Activated CD8-positive, alpha-beta T cell treated with anti-CD3 and anti-CD28 coated beads for 36 hours (primary cell): ENCODE measurements around the gene NLGN1. TPM values are rescaled to one million over a fixed set of nuclear protein-coding genes. Genes with fewer than 3 reads are reported as not detected.

Experiments
- ATAC-seq: fragments of 200-7000 bp; cut with Tn5 transposase; one replicate; pipeline ENCODE4 v1.10.0; 2021; ENCODE audit warnings: mild to moderate bottlenecking, moderate library complexity
- CTCF ChIA-PET: fragments of 350-600 bp; sonication (Branson Sonifier 250); formaldehyde crosslinking; loops from one replicate; lab custom pipeline; 2021; ENCODE audit warnings: antibody characterized with exemption; lab: Charles Lee
- POLR2A ChIA-PET: fragments of 350-600 bp; sonication (Branson Sonifier 250); formaldehyde crosslinking; loops from one replicate; lab custom pipeline; 2021; ENCODE audit warnings: antibody characterized with exemption; lab: Charles Lee
- DNase-seq: peaks from one replicate; pipeline ENCODE4 v3.0.0-alpha.2; 2020
- H3K27ac Mint-ChIP-seq: one replicate; pipeline ENCODE4 v1.8.0; 2021; ENCODE audit warnings: mild to moderate bottlenecking, mixed read lengths
- H3K27me3 Mint-ChIP-seq: one replicate; pipeline ENCODE4 v1.8.0; 2021; ENCODE audit warnings: mixed read lengths
- H3K36me3 Mint-ChIP-seq: one replicate; pipeline ENCODE4 v1.8.0; 2021; ENCODE audit warnings: low read depth, mixed read lengths
- H3K4me1 Mint-ChIP-seq: one replicate; pipeline ENCODE4 v1.8.0; 2021; ENCODE audit warnings: low read depth, mixed read lengths
- H3K4me3 Mint-ChIP-seq: one replicate; pipeline ENCODE4 v1.8.0; 2021; ENCODE audit warnings: mild to moderate bottlenecking, moderate library complexity, mixed read lengths
- H3K9me3 Mint-ChIP-seq: one replicate; pipeline ENCODE4 v1.8.0; 2021; ENCODE audit warnings: mixed read lengths
- intact Hi-C: fragments of 100-400 bp; cut with micrococcal nuclease; formaldehyde crosslinking; loops from one replicate; pipeline ENCODE4 v1.10.0; 2022
- total RNA-seq, 2 experiments: library from RNA; stranded (reverse); gene quantifications; one replicate each; pipeline ENCODE4 v1.2.3, GENCODE V29; 2021
- TF ChIP-seq, protein P1 (sequence below): fragments of 200-600 bp; IDR thresholded peaks from one replicate; pipeline ENCODE4 v1.8.0; 2022; ENCODE audit warnings: antibody characterized with exemption, mild to moderate bottlenecking

NLGN1 gene
- total RNA-seq, 2 experiments from 2014 or later, result not detected

DNA sequence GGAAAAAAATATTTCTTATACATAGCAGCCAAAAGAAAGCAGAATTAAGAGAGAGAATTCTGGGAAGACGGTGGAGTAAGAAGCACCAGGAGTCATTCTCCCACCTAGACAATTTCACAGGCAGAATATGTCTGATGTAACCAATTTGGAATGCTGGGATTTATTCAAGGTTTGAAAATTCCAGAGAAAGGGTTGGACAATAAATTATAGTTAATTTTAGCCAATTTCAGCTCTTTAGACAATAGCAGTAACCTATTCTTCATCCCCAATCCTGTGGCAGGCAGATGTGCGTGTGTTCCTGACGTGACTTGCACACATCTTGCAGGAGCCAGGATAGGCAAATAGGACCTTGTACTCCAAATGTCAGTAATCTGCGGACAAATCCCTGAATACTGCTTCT is 920.6 kb downstream of the NLGN1 start:
- TF ChIP-seq, protein P1, sequence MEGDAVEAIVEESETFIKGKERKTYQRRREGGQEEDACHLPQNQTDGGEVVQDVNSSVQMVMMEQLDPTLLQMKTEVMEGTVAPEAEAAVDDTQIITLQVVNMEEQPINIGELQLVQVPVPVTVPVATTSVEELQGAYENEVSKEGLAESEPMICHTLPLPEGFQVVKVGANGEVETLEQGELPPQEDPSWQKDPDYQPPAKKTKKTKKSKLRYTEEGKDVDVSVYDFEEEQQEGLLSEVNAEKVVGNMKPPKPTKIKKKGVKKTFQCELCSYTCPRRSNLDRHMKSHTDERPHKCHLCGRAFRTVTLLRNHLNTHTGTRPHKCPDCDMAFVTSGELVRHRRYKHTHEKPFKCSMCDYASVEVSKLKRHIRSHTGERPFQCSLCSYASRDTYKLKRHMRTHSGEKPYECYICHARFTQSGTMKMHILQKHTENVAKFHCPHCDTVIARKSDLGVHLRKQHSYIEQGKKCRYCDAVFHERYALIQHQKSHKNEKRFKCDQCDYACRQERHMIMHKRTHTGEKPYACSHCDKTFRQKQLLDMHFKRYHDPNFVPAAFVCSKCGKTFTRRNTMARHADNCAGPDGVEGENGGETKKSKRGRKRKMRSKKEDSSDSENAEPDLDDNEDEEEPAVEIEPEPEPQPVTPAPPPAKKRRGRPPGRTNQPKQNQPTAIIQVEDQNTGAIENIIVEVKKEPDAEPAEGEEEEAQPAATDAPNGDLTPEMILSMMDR, result no peak
- ATAC-seq (no peak), DNase-seq (no peak)
- Mint-ChIP-seq H3K4me1 (no peaks in the 10 kb centered on the region), H3K9me3 (peaks cover 2% of the 10 kb centered on the region), H3K36me3 (no peaks in the 10 kb centered on the region), H3K27me3 (no peaks in the 10 kb centered on the region), H3K27ac (no peak overlapping the region), H3K4me3 (no peak overlapping the region)
- CTCF ChIA-PET, result no interaction called here
- POLR2A ChIA-PET, result no interaction called here
- intact Hi-C loops, result no loop called here

DNA sequence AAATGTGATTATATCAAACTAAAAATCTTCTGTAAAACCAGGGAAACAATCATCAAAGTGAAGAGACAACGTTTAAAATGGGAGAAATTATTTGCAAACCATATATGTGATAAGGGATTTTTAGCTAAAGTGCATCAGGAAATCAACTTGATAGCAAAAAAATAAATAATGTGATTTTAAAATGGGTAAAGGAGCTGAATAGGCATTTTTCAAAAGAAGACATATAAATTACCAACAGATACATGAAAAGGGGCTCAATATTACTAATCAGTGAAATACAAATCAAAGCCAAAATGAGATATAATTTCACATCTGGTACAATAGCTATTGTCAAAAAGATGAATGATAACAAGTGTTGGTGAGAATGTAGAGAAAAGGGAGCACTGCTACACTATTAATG is 924.0 kb downstream of the NLGN1 start:
- DNase-seq (no peak), ATAC-seq (no peak)
- POLR2A ChIA-PET, result no interaction called here
- CTCF ChIA-PET, result no interaction called here
- Mint-ChIP-seq H3K27me3 (no peaks in the 10 kb centered on the region), H3K4me1 (no peaks in the 10 kb centered on the region), H3K27ac (no peak overlapping the region), H3K9me3 (peaks cover 2% of the 10 kb centered on the region), H3K4me3 (no peak overlapping the region), H3K36me3 (no peaks in the 10 kb centered on the region)
- TF ChIP-seq, protein P1, result no peak
- intact Hi-C loops, result no loop called here

- POLR2A ChIA-PET, result no interaction called here
- intact Hi-C loops, result no loop called here
- Mint-ChIP-seq H3K36me3 (no peaks in the 10 kb centered on the region), H3K4me3 (no peak overlapping the region), H3K9me3 (peaks cover 2% of the 10 kb centered on the region), H3K4me1 (no peaks in the 10 kb centered on the region), H3K27me3 (no peaks in the 10 kb centered on the region), H3K27ac (no peak overlapping the region)
- DNase-seq (no peak), ATAC-seq (no peak)
- CTCF ChIA-PET, result no interaction called here
- TF ChIP-seq, protein P1, result no peak
Measured at GRCh38 chr3:174322789-174323188, 925.2 kb downstream of the NLGN1 start.

GRCh38 chr3:174325171-174325570 is 927.6 kb downstream of the NLGN1 start:
- CTCF ChIA-PET, result no interaction called here
- no peak overlapping the region for H3K27ac Mint-ChIP-seq
- POLR2A ChIA-PET, result no interaction called here
- no peaks in the 10 kb centered on the region for H3K4me1 Mint-ChIP-seq
- H3K4me3 Mint-ChIP-seq, result no peak overlapping the region
- TF ChIP-seq, protein P1, result no peak
- intact Hi-C loops, result no loop called here
- H3K27me3 Mint-ChIP-seq, result no peaks in the 10 kb centered on the region
- ATAC-seq (no peak), DNase-seq (no peak)
- H3K36me3 Mint-ChIP-seq, result no peaks in the 10 kb centered on the region
- peaks cover 4% of the 10 kb centered on the region for H3K9me3 Mint-ChIP-seq

DNA sequence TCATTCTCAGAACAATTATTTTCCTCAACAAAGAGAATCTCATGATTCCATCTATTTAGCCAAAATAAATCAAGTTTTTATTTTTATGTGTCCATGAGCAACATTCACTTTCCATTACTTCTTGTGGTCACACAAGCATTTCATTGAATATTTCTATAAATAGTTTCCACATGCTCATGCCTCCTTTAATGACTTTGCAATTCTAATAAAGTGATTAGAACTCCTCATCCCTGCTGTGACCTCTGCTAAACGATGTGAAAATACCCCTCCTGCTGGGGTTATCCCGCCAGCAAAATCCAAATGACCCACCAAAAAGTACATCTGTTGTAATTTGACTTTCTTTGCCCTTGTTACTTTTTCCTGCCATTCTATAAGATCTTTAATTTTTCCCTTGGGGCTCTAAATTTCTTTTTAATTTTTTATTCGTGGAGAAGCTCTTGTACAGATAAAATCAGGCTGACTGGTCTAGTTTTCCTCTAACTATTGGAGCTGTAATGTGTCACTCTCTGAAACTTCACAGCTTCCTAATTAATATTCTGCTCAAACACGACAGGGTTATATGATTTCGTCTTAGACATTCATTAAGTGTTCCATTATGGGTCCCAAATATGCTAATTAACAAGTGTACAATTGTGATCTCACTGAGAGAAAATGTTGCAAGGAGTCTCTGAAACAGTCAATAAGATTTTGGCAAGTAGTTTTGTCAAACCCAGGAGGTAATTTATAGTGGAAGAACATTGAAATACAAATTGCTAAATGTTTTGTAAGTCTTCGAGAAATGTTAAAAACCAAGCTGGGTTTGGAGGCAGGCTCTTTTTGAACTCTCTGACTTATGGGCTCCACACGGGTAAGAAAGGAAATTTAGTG is 928.5 kb downstream of the NLGN1 start:
- TF ChIP-seq, protein P1, result no peak
- ChIA-PET POLR2A (no interaction called here), CTCF (no interaction called here)
- Mint-ChIP-seq H3K4me3 (no peak overlapping the region), H3K36me3 (no peaks in the 10 kb centered on the region), H3K9me3 (peaks cover 6% of the 10 kb centered on the region), H3K27ac (no peak overlapping the region), H3K4me1 (no peaks in the 10 kb centered on the region), H3K27me3 (no peaks in the 10 kb centered on the region)
- intact Hi-C loops, result no loop called here
- DNase-seq (no peak), ATAC-seq (no peak)
